Body of pancreas (tissue), 4 donors: Measurements from ENCODE around the gene CD209.

Experiments used
- POLR2A ChIP-seq, 3 donors: fragments of 450-650 bp; IDR thresholded peaks; one replicate each; pipeline ENCODE4 v1.6.1; 2016; ENCODE audit warnings: antibody characterized with exemption in 3 of 3, mild to moderate bottlenecking in 2 of 3
- TF ChIP-seq, protein P1 (sequence below), 7 experiments: fragments of 450-650 bp in 4 of 7; fragments of 200-600 bp in 3 of 7; sonication (generic) in 3 of 7; IDR thresholded peaks; one replicate each; pipeline ENCODE4 v1.5.1; 2016 to 2019; ENCODE audit warnings: antibody characterized with exemption in 7 of 7

DNA sequence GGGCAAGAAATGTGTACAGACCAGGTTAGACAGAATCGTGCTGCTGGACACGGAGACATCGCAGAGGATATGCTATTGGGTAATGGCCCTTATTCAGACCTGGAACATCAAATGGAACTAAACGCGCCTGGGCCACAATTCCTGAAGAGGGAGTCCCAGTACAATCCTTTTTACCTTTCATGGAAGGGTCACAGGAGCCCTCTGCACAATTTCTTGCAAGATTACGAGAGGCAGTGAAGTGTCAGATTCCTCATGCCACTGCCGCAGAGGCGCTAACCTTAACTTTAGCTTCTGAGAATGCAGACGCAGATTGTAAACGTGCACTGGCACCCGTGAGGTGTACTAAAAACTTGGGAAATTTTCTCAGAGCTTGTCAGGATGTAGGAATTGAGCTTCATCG, 33.8 kb upstream of the CD209 start:
- TF ChIP-seq, protein P1, sequence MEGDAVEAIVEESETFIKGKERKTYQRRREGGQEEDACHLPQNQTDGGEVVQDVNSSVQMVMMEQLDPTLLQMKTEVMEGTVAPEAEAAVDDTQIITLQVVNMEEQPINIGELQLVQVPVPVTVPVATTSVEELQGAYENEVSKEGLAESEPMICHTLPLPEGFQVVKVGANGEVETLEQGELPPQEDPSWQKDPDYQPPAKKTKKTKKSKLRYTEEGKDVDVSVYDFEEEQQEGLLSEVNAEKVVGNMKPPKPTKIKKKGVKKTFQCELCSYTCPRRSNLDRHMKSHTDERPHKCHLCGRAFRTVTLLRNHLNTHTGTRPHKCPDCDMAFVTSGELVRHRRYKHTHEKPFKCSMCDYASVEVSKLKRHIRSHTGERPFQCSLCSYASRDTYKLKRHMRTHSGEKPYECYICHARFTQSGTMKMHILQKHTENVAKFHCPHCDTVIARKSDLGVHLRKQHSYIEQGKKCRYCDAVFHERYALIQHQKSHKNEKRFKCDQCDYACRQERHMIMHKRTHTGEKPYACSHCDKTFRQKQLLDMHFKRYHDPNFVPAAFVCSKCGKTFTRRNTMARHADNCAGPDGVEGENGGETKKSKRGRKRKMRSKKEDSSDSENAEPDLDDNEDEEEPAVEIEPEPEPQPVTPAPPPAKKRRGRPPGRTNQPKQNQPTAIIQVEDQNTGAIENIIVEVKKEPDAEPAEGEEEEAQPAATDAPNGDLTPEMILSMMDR (IDR thresholded peaks at IDR 0.05): no peak
- no peak for TF ChIP-seq POLR2A (IDR thresholded peaks at IDR 0.05)
